ENCODE measurements around the gene MROH8. TPM values are rescaled to one million over a fixed set of nuclear protein-coding genes. Genes with fewer than 3 reads are reported as not detected.

The MROH8 gene
- total RNA-seq, 1 experiment from 2014 or later = 3.3 TPM

DNA sequence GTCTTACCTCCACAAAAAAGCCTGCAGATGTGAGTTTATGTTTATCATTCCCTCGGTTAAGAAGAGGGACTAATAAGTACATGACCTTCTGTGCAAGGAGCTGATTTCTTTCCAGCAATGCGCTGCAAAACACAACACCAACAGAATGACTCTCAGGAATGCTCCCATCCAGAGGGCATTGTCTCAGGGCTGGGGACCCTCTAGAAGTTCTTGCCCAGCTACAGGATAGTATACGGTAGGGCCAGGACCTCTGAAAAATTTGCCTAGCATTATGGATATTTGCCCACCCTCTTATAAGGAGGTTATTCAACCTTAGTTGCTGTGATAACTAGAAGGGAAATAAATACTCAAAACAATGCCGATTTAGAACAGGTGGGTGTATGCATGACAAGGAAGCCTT is 58.9 kb downstream of the MROH8 start:
- DNase-seq = no peak
- no peaks in the 10 kb centered on the region for H3F3A ChIP-seq (ENCODE audit: insufficient read depth, low read depth)
- no peak overlapping the region for H3K4me3 ChIP-seq
- POLR2A ChIA-PET (ENCODE audit: unreplicated experiment) = no interaction called here
- no peaks in the 10 kb centered on the region for H3K9me3 ChIP-seq (ENCODE audit: insufficient read depth, low read depth)
- no TSS peak for BruUV-seq (replicated peaks)
- CTCF ChIA-PET = no interaction called here
- intact Hi-C loops (cut with micrococcal nuclease; ENCODE audit: unreplicated experiment) = no loop called here
- no peak overlapping the region for H3K27ac ChIP-seq
- H3K36me3 ChIP-seq (ENCODE audit: low read depth) = no peaks in the 10 kb centered on the region
- H3K4me2 ChIP-seq = no peak overlapping the region
- no peaks in the 10 kb centered on the region for H3K9me2 ChIP-seq (ENCODE audit: insufficient read depth)
- H3K79me2 ChIP-seq (ENCODE audit: low read depth) = no peaks in the 10 kb centered on the region
- TF ChIP-seq, protein P1, sequence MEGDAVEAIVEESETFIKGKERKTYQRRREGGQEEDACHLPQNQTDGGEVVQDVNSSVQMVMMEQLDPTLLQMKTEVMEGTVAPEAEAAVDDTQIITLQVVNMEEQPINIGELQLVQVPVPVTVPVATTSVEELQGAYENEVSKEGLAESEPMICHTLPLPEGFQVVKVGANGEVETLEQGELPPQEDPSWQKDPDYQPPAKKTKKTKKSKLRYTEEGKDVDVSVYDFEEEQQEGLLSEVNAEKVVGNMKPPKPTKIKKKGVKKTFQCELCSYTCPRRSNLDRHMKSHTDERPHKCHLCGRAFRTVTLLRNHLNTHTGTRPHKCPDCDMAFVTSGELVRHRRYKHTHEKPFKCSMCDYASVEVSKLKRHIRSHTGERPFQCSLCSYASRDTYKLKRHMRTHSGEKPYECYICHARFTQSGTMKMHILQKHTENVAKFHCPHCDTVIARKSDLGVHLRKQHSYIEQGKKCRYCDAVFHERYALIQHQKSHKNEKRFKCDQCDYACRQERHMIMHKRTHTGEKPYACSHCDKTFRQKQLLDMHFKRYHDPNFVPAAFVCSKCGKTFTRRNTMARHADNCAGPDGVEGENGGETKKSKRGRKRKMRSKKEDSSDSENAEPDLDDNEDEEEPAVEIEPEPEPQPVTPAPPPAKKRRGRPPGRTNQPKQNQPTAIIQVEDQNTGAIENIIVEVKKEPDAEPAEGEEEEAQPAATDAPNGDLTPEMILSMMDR (conservative IDR thresholded peaks at IDR 0.05) = no peak
- no peak for TF ChIP-seq EZH2 (IDR thresholded peaks at IDR 0.05; ENCODE audit: low read depth)
- no peak overlapping the region for H2AFZ ChIP-seq
- H3K27me3 ChIP-seq (ENCODE audit: insufficient read depth, low read depth) = no peaks in the 10 kb centered on the region
- no peaks in the 10 kb centered on the region for H4K20me1 ChIP-seq (ENCODE audit: insufficient read depth)
- no peaks in the 10 kb centered on the region for H3K4me1 ChIP-seq (replicated peaks; ENCODE audit: insufficient read depth)

DNA sequence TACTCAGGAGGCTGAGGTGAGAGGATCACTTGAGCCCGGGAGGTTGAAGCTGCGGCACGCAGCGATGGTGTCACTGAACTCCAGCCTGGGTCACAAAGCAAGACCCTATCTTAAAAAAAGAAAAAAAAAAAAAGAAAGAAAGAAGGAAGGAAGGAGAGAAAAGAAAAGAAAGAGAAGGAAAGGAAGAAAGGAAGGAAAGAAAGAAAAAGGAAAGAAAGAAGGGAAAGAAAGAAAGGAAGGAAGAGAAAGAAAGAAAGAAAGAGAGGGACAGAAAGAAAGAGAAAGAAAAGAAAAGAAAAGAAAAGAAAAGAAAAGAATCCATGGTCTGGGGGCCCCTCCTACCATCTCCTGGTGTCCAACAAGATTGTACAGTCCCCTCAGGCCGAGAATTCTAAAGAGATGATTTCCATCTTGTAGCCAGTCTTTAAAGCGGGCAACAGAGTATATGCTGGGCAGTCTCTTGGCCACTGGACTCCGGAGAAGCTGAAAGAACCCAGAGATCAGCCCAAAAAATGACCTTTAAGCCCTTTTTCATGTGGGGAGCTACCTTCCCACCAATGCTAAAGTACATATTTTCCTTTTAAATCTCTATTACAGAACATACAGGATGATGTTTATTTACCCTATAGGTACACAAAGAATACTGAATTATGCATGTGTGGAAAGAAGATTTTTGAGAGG is 59.9 kb downstream of the MROH8 start:
- POLR2A ChIA-PET (ENCODE audit: unreplicated experiment) = no interaction called here
- H3K4me1 ChIP-seq (replicated peaks; ENCODE audit: insufficient read depth) = no peaks in the 10 kb centered on the region
- intact Hi-C loops (cut with micrococcal nuclease; ENCODE audit: unreplicated experiment) = no loop called here
- H3K36me3 ChIP-seq (ENCODE audit: low read depth) = no peaks in the 10 kb centered on the region
- no peaks in the 10 kb centered on the region for H3K9me3 ChIP-seq (ENCODE audit: insufficient read depth, low read depth)
- no peaks in the 10 kb centered on the region for H3K27me3 ChIP-seq (ENCODE audit: insufficient read depth, low read depth)
- H3K4me2 ChIP-seq = no peak overlapping the region
- DNase-seq = no peak
- CTCF ChIA-PET = interaction anchor here (0.6 kb wide), 1 partner anchor 424 kb away, joined by 3 read pairs; no protein-coding TSS in a partner anchor
- BruUV-seq (replicated peaks) = no TSS peak
- H3K27ac ChIP-seq = no peak overlapping the region
- TF ChIP-seq, protein P1 (conservative IDR thresholded peaks at IDR 0.05) = no peak
- TF ChIP-seq EZH2 (IDR thresholded peaks at IDR 0.05; ENCODE audit: low read depth) = no peak
- H2AFZ ChIP-seq = no peak overlapping the region
- H3K4me3 ChIP-seq = no peak overlapping the region
- no peaks in the 10 kb centered on the region for H3K9me2 ChIP-seq (ENCODE audit: insufficient read depth)
- H3F3A ChIP-seq (ENCODE audit: insufficient read depth, low read depth) = no peaks in the 10 kb centered on the region
- H4K20me1 ChIP-seq (ENCODE audit: insufficient read depth) = no peaks in the 10 kb centered on the region
- no peaks in the 10 kb centered on the region for H3K79me2 ChIP-seq (ENCODE audit: low read depth)

DNA sequence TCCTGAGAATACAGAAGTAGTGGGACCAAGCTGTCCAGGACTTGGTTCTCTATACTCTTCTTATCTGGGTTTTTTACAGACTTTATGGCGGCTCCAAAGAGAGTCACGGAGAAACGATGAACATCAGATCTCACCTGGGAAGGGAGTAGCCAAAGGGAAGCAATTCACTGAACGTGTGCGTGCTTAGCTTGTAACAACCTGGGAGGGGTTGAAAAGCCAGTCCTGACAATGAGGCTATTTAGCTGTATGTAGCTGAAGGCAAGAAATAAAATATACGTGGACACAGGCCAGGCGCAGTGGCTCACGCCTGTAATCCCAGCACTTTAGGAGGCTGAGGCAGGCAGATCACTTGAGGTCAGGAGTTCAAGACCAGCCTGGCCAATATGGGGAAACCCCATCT is 65.3 kb downstream of the MROH8 start:
- Histone ChIP-seq H2AFZ (no peak overlapping the region), H3K27ac (no peak overlapping the region), H4K20me1 (ENCODE audit: insufficient read depth) (no peaks in the 10 kb centered on the region), H3F3A (ENCODE audit: insufficient read depth, low read depth) (no peaks in the 10 kb centered on the region), H3K9me2 (ENCODE audit: insufficient read depth) (no peaks in the 10 kb centered on the region), H3K27me3 (ENCODE audit: insufficient read depth, low read depth) (no peaks in the 10 kb centered on the region), H3K79me2 (ENCODE audit: low read depth) (no peaks in the 10 kb centered on the region), H3K4me3 (no peak overlapping the region), H3K9me3 (ENCODE audit: insufficient read depth, low read depth) (no peaks in the 10 kb centered on the region), H3K4me1 (replicated peaks; ENCODE audit: insufficient read depth) (no peaks in the 10 kb centered on the region), H3K36me3 (ENCODE audit: low read depth) (no peaks in the 10 kb centered on the region), H3K4me2 (no peak overlapping the region)
- TF ChIP-seq EZH2 (IDR thresholded peaks at IDR 0.05; ENCODE audit: low read depth) = no peak
- BruUV-seq (replicated peaks) = no TSS peak
- intact Hi-C loops (cut with micrococcal nuclease; ENCODE audit: unreplicated experiment) = no loop called here
- no peak for DNase-seq
- ChIA-PET CTCF (no interaction called here), POLR2A (ENCODE audit: unreplicated experiment) (no interaction called here)
